TTC549 (cell line): Measurements from ENCODE around the gene UBL5.

Experiments
- FAIRE-seq: peaks from 2 replicates; lab custom pipeline; 2012; peaks lifted over from hg19 to GRCh38; lab: Jason Lieb, UNC

Gene UBL5

DNA sequence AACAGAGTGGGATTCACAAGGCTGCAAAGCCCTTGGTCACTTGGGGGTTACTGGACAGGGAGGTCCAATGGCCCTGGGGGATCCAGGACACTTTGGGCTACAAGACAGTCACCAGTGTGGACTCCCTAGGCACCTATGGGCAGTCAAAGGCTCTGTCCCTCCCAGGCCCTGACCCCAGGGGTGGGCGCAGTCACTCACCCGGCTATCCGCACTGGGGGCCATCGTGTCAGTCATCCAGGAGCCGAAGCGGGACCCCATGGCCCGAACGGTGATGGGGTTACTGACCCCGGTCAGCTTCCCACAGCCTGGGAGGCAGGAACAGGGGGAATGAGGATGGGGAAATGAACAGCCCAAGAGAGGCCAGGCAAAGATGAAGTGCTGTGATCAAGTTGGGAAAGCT, 28.9 kb downstream of the UBL5 start:
- FAIRE-seq, result no peak

DNA sequence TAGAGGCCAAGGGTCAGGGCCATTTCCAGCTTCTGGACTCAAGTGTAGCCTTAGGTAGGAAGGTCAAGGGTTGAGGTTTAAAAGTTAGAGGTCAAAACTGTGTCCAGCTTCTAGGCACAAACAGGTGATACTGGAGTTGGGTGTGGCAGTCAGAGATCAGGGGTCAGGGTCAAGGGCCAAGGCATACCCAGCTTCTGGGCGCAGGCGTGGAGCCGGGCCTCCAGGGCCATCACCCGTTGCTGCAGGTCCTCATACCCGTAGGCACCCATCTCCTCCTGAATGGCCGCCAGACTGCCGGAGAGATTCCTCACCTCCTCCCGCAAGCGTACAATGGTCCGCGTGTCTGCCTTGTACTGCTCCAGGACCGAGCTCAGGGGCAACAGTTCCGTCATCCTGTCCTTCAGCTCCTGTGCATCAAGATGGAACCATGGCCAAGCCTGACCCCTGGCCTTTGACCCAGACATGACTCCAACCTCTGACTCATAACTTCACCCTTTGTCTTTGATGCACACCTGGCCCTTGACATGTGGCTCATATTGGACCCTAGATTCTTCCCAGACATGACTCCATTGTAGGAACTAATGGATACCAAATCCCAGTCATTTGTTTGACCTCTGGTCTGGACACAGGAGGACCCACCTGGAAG, 29.5 kb downstream of the UBL5 start:
- FAIRE-seq, result no peak

DNA sequence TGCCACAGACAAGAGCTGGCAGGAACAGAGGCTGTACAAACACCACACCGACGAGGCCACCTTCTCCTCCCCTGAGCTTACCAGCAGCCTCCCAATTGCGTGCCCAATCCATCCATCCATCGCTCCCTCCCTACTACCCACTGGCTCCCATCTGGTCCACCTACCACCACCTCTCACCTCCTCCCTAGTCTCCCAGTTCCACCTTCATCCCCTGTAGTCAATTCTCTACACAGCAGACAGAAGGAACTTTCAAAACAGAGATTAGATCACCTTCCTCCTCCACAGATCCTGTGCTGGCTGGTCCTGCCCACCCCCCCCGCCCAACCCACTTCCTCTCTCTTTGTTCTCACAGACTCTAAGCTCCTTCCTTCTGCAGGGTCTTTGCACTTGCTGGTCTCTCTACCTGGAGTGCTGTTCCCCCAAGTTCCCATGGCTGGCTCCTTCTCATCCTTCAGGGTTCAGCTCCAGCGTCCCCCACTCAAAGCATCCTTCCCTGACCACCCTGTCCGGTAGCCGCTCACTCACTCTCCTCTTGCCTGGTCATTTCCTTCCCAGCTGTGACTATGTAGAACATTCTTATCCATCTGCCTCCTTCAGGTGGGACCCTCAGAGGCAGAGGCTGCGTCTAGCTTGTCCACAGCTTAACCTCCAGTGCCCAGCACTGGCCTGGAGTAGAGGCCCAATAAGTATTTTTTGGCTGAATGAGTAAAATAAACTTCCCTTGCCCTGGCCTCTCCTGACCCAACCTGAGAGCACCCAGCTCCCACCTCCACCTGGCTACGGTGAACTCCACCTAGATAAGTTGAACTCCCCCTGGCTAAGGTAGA, 30.4 kb downstream of the UBL5 start:
- FAIRE-seq, result no peak

DNA sequence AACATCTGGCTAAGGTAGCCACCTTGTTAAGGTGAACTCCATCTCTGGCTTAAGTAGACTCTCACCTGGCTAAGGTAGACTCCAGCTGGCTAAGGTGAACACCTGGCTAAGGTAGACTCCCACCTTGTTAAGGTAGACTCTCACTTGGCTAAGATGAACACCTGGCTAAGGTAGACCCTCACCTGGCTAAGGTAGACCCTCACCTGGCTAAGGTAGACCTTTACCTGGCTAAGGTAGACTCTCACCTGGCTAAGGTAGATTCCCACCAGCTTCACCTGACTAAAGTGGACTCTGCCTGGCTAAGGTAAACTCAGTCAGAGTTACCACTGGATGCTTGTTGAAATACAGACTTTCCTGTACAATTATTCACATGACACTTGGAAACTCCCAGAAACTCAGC, 31.0 kb downstream of the UBL5 start:
- FAIRE-seq, result no peak

DNA sequence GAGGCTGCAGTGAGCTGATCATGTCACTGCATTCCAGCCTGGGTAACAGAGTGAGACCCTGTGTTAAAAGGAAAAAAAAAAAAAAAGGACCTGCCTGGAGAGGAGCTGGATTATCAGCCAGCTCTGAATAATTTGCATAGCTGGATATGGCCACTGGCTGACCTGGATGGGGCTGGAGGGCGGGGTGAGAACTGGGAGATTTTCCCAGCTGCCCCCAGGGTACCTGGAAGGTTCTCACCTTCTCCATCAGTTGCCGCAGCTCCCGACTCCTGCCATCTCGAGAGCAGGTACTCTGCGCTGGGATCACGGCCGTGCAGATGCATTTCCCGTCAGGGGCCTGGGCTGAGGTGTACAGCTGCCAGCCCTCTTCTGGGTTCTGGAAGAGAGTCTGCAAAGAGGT, 32.7 kb downstream of the UBL5 start:
- no peak for FAIRE-seq

DNA sequence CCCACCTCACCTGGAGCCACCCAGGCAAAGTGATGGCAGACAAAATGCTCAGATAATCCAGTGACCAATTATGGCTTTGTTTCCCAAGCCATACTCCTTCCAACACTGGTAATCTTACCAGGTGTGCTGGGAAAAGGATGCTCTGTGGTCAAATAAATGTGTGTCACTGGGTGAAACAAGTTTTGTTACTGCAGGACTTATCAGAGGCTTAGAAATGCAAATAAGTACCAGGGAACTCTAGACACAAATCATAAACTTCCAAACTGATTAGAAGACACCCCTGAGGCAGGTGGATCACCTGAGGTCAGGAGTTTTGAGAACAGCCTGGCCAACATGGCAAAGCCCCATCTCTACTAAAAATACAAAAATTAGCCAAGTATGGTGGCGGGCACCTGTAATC, 33.8 kb downstream of the UBL5 start:
- FAIRE-seq, result no peak

DNA sequence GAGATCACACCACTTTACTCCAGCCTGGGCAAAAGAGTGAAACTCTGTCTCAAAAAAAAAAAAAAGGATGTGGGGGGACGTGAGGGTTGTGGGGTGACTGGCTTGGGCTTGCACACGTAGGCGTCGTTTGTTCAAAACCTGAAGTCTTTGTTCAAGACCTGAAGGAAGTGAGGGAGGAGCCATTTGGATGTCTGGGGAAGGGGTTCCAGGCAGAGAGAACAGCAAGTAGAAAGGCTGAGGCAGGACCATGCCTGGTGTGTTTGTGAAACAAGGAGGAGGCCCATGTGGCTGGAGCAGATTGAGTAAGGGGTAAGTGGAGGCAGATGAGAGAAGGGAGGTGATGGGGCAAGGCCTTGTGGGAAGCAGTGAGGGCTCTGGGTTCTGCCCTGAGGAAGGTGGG, 35.2 kb downstream of the UBL5 start:
- FAIRE-seq, result no peak

DNA sequence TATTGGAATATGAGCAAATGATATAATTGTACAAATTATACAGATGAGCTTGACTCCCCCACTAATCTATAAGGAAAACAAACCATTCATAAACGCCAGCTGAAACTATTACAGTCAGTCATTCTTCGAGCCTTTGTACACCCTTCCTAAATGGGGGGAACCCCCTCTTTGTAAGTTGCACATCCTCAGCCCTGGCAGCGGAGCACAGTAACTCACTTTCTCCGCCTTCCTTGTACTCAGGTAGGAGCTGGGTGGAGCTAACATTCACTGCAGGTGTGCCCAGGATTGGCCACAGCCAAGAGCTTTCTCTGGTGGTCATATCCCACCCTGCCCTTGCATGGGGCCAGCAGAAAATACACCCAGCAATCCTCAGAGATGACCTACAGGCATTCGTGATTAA, 36.0 kb downstream of the UBL5 start:
- FAIRE-seq, result no peak

DNA sequence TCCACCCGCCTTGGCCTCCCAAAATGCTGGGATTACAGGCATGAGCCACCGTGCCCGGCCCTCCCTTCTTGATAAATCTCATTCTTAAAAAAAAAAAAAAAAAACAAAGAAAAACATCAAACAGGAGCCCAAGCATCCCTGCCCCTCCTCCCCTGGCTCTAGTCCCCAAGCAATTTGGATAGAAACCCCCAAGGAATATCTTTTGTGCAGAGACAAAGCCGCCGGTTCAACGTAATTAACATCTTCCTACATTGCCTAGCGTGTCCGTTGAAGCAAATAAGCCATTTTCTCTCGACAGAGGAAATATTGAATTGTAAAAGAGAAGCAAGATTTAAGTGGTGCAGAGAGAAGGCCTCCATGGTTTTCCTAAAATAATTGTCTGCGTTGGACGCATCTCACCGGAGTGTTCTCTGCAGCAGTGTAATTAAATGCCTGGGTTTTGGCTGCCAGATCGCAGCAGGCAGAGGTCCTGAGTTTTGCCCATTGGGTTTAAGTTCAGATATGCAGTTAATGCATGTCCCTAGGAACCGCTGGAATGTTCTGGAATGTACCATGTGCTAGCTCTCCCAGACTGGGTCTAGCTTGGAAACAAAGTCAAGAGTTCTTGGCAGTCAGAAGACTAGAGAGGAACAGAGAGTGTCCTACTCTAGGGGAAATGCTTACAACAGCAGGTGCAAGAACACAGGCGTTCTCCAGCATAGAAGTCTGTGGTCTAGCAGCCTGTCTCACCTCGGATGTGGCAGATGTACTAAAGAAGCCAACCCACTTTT, 38.2 kb downstream of the UBL5 start:
- FAIRE-seq, result no peak

DNA sequence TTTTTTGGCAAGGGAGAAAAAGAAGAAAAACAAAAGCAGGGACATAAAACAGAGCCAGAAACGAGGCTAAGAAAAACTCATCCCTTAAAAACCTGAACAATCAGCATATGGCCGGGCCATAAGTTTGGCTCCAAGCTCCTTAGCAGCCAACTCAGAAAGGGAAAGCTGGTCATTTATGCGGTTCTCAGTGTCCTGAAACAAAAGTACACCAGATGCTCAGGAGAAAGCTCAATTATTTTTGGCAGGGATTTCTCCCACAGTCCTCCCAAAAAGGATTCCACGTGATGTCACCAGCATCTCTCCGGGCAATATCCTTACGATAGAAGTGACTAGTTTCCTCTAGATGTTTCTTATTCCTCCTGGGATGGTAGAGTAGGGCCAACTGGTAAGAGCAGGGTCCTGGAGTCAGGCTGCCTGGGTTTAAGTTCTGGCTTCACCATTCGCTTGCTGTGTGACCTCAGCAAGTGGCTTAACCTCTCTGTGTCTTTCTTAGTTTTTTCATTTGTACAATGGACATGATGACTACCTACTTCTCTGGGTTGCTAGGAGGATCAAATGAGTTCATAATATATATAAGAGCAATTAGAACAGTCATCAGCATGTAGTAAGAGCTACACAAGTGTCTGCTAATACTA, 41.4 kb downstream of the UBL5 start:
- no peak for FAIRE-seq

DNA sequence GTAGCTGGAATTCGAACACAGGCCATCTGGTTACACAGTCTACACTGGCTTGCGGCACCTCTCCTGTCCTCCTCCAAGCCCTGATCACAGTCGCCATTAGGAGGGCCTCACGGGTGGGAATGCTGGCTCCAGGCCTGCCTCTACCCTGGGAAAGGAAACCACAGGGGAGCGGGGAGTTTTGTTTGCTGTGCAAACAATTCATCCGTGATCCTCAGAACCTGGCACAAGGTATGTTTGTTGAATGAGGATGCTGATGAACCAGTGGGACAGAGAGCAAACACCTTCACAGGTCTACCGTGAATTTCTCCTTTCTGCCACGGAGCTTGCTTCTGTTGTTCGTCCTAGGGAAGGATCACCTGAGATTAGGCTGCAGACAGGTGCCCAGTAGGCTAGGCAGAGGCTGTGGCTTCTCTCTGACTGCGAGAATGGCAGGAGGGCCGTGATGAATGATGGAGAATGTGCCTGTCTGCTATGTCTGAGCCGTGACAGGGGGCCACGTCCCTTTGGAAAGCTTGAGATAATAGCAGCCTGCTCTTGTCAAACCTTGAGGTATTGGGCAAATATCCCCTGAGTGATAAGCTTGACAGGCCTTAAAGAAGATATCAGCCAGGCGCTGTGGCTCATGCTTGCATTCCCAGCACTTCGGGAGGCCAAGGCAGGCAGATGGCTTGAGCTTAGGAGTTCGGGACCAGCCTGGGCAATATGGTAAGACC, 44.1 kb downstream of the UBL5 start:
- FAIRE-seq, result no peak

DNA sequence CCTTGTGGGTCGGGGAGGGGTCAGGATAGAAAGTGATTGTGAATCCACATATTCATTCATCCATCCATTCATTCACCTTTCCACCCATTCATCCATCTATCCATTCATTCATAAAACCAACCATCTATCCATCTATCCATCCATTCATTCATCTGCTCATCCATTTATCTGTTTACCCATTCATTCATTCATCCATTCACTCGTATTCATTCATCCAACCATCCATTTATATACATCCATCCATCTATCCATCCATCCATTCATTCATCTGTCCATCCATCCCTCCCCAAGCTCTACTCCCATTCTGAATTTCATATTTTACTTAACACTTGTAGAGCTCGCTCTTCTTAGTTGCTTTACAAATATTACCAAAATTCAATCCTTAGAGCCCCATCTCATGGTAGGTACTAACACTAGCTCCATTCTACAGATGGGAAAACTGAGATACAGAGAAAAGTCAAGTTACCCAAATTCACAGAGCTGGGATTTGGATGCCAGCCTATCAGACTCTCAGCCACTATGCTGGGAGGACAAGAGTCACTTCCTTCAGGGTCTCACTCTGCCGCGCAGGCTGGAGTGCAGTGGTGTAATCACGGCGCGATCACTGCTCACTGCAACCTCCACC, 45.0 kb downstream of the UBL5 start:
- FAIRE-seq, result no peak

DNA sequence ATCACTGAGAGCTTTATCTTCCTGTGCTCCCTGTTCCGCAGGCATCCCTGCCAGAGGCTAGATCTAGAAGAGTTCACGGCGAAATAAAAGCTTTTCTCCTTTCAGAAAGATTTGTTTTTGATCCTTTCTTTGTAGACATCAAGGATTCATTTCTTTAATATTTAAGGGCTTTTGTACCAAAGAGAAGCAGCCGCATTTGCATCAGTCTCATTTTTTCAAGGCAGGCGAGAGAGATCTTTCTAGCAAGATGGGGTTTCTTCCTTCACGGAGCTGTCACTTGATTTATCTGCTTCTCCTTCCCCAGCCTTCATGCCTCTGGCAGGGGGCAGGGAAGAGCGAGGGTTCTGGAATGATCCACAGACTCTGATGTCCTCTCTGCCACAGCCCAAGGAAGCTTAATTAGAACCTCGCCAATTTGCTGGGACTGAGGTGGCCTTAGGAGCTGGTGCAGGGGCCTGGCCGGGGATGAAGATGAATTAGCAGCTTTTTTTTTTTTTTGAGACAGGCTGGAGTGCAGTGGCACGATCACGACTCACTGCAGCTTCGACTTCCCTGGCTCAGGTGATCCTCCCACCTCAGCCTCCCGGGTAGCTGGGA, 47.4 kb downstream of the UBL5 start:
- no peak for FAIRE-seq

DNA sequence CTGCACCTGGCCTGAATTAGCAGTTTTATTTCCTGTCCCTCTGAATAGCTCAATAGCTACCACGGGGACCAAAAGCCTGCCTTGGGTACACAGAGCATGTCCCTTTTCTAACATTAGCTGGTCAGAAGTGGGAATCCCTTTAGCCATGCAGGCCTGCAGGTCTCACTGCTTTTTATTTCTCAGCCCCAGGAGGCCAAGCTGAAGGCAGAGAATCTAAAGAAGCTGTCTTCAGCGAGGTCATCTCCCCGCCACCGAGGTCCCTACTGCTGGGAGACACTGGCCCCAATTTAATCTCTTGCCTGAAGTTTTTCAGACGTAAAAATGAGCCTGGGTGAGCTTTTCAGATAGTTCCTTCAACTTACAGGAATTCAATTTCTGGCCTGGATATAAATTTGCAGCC, 48.1 kb downstream of the UBL5 start:
- no peak for FAIRE-seq

DNA sequence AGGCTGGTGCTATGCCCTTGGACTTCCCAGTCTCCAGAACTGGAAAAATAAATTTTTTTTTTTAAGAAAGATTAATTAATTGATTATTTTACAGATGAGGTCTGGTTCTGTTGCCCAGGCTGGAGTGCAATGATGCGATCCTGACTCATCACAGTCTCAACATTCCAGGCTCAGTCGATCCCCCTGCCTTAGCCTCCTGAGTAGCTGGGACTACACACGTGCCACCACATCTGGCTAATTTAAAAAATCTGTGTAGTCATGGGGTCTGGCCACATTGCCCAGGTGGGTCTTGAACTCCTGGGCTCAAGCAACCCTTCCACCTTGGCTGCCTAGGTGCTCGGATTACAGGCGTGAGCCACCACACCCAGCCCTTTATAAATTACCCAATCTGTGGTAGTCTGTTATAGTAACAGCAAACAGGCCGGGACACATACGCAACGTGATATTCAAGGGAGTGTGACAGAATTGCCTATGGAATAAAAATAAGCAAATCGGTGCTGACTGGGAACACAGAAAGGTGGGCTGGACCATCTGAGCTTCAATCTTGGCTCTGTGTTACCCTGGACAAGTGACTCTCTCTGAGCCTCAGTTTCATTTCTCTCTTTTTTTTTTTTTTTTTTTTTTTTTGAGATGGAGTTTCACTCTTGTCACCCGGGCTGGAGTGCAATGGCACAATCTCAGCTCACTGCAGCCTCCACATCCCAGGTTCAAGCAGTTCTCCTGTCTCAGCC, 50.2 kb downstream of the UBL5 start:
- FAIRE-seq, result no peak

DNA sequence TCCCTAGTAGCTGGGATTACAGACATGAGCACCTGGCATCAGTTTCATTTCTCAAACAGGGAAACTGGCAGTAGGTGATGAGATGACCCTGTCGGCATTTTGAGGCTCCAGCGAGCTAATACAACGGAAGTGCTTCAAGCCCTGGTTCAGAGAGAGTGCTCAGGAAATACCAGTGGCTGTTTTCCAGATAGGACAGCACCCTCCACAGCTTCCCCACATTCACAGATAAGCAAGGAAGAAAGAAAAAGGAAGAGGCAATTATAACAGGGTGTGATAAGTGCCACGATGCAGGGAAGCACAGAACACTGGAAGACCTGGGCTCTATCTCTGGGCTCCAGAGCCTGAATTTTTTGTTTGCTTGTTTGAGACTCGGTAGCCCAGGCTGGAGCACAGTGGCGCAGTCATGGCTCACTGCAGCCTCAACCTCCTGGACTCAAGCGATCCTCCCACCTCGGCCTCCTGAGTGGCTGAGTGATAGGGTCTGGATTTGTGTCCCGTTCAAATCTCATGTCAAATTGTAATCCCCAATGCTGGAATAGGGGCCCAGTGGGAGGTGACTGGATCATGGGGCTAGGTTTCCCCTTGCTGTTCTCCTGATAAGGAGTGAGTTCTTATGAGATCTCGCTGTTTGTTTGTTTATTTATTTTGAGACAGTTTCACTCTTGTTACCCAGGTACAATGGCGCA, 50.9 kb downstream of the UBL5 start:
- FAIRE-seq, result no peak
